ENCODE measurements around the gene CLSTN2.
A peak's percentile ranks its signal among the peaks of the same experiment; 100 is the strongest.

The CLSTN2 gene

GRCh38 chr3:140007911-140008869, 73.2 kb downstream of the CLSTN2 start:
- DNase-seq: peak; percentile 32

DNA sequence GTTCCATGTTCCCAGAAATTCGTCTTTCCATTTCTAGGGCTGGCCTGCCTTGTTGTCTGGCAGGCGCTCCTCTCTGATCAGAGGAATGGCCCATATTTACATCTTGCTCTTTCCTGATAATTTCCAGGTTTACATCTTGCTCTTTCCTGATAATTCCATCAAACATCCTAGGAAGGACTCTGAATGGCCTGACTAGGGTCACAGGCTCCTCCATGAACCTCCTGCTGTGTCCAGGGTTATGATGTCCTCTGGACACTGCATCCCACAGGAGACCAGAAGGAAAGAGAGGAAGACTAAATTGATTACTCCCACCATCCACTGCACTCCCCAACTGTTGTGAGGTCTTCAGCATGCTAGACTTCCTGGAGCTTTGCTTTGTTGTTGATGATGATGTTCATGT, 75.4 kb downstream of the CLSTN2 start:
- DNase-seq: no peak

GRCh38 chr3:140011086-140011485, 76.1 kb downstream of the CLSTN2 start:
- DNase-seq: no peak

GRCh38 chr3:140011611-140012277, 76.8 kb downstream of the CLSTN2 start:
- DNase-seq: no peak

DNA sequence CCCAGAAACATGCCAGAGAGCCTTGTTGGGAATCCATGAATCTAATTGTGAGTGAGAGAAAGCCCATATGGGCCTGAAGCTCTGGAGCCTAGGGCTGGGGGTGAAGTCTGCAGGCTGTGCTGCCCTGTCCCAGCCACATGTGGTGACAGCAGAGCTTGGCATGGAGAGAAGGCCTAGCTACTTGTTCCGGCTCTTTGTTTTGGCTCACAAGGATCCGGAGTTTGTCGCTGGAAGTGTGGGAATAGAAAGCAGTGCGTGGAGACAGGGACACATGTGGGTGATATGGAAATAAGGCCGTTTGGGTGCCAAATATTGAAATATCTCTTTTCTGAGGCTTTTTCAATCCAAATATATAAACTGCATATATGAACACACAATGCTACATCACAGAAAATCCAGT, 78.2 kb downstream of the CLSTN2 start:
- no peak for DNase-seq

GRCh38 chr3:140014831-140015495, 80.0 kb downstream of the CLSTN2 start:
- no peak for DNase-seq

DNA sequence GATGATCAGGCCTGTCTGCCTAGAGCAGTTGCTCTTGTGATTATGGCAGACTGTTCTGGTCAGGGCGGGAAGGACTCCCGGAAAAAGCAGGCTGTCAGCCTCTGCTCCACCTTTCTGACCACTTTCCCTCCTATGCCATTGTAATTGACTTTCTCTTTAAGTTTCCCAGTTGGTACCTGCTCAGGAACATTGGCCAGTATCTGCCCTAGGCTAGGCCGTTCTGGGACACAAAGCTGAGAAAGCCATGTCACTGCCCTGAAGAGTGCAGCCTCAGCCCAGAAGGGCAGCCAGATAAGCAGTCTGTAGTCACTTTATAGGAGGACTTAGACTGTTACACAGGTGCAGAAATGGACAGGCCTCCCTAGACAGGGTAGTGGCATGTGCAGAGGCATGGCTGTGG, 80.8 kb downstream of the CLSTN2 start:
- DNase-seq: no peak

GRCh38 chr3:140018556-140018955, 83.6 kb downstream of the CLSTN2 start:
- no peak for DNase-seq

DNA sequence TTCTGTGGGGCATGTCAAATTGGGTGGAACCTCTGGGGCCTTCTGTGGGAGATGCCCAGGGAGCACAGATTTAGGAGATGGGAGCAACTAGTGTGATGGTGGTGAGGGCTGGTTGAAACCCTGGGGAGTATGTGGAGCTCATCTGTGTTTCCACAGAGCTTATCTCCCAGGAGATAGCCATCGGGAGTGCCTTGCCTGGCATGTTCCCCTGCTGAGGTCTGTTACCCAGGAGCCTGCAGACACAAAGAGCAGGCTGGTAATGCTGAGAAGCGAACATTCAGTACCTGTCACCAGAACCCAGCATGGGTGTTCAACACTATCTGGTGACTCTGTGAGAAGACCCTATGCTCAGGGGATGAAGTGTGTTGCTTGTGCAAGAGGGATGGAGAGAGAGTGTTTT, 85.0 kb downstream of the CLSTN2 start:
- peak; percentile 22 for DNase-seq

DNA sequence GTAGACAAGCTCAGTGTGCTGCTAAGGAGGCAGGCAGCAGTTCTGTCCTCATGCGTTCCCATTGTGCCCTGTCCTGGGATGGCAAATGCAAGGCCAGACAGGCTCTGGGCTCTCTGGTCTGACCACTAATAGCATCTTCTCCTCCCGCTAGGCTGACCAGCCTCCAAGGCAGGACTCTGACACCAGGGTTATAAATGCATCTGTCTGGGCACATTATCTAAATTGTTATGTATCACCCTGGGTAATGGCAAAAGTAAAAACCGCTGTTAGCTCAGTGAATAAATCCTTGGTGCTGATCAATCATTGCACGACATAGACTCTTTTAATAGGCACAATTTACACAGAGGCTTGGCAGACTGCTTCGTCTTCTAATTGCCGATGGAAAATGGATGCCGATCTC, 85.6 kb downstream of the CLSTN2 start:
- no peak for DNase-seq

DNA sequence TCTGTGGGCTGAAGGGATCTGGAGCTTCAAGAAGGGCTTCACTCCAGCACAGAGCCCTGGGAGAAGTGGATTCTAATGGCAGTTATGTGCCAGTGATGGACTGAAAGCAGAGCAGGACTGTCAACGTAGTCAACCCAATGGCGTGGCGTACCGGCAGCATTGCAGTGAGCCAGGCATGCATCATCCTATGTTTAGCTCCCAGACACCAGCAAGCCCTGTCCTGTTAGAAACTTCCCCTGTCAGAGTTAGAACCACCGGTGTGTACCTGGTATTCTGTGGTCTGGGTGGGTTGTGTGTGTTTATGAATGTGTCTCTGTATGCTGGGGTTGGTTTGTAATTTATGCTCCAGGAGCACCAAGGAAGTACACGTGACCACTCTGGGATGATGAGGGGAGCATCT, 86.3 kb downstream of the CLSTN2 start:
- no peak for DNase-seq

GRCh38 chr3:140022066-140022770, 87.2 kb downstream of the CLSTN2 start:
- DNase-seq: peak; percentile 87

DNA sequence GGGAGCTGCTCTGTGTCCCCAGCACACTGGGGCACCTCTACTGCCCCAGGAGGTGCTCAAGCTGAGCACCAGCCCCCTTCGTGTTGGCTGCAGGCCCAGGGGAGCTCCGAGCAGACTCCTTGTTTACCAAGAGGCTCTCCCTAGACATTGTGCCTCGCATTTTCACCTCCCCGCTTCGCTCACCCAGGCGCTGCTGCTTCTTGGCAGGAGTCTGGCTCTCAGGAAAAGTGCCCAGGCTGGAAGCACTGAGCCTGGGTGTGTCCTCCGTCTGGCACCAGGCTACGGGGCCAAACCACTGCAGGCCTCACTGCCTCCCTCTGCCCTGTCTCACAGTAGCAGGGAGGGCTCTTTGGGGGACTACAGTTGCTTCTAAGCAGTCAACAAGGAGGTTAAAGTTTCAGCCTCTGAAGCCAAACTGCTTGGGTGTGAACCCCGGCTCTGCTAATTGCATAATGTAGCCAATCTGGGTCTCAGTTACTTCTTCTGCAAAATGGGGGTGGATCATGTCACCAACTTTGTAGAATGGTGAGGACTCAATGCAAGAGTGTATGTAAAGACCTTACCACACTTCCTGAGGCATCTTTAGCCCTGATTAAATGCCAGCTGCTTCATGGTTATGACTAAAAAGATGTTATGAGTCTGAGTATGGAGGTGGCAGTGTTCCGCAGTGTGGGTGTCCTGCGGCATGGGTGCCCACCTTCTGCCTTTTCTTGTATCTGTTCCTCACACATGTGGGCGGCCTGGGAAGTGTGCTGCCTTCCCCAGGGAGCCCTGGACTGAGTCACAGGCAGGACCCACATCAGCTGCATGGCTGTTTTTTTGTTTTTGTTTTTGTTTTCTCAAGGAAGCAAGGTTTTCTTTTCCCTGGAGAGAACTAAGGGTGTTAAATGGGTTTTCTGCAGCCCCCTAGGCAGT, 88.9 kb downstream of the CLSTN2 start:
- DNase-seq: peak; percentile 89

- no peak for DNase-seq
Measured at GRCh38 chr3:140031170-140031569, 96.2 kb downstream of the CLSTN2 start.

- DNase-seq: no peak
Measured at GRCh38 chr3:140034058-140034457, 99.1 kb downstream of the CLSTN2 start.

- DNase-seq: peak; percentile 81
Measured at GRCh38 chr3:140035871-140036270, 100.9 kb downstream of the CLSTN2 start.

GRCh38 chr3:140050396-140050795, 115.4 kb downstream of the CLSTN2 start:
- DNase-seq: no peak

- DNase-seq: no peak
Measured at GRCh38 chr3:140051019-140051957, 116.3 kb downstream of the CLSTN2 start.

DNA sequence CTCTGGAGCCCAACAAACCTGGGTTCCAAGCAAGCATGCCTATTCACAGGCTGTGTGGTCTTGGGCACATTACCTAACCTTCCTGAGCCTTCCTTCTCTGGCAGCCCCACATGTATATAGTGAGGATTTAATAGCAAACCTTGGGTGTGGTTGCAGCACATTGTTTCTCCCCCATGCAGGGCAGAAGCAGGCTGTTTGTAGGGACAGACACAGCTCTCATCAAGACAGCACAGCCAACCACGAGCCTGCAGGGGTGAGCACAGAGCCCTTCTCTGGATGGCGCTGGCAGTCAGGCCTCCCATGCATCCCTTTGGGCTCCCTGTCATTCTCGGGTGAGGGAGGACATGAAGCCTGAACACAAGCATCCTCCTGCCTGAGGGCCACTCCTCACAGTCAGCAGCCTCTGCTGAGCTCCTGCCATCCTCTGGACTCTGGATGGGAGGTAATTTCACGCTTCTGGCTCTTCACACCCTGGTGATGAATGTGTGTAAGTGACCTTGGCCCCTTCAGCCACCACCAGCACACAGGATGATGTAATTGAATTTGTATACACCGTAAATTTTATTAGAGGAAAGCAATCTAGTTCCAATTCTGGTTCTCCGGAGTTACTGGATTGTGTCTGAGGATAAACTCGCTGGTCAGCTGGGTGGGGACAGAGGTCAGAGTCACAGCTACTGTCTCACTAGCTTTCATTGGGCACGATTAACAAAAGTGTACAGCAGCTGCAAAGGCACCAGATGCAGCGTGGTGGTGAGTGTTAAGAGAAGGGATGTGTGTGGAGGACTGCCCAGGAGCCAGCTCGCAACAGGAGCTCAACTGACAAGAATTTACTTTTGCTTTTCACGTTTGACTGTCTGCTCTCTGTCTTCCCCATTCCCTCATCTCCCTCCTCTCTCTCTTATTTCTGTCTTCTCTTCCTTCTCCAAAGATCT, 118.1 kb downstream of the CLSTN2 start:
- no peak for DNase-seq

- no peak for DNase-seq
Measured at GRCh38 chr3:140053794-140054193, 118.8 kb downstream of the CLSTN2 start.

All from COR-L47 (cell line).